GM21526 (cell line): ENCODE results near the gene RTL3.
"Not testable (repeated sequence)": the region's sequence is repeated elsewhere in the genome, so short reads cannot be mapped to it uniquely, and the experiment has no call there.

Experiments
- ATAC-seq: cut with Tn5 transposase; IDR thresholded peaks from one replicate; pipeline ENCODE4 v1.9.1; 2021; ENCODE audit warnings: moderate library complexity; ENCODE audit not compliant: unreplicated experiment, low FRiP score

Gene RTL3, protein sequence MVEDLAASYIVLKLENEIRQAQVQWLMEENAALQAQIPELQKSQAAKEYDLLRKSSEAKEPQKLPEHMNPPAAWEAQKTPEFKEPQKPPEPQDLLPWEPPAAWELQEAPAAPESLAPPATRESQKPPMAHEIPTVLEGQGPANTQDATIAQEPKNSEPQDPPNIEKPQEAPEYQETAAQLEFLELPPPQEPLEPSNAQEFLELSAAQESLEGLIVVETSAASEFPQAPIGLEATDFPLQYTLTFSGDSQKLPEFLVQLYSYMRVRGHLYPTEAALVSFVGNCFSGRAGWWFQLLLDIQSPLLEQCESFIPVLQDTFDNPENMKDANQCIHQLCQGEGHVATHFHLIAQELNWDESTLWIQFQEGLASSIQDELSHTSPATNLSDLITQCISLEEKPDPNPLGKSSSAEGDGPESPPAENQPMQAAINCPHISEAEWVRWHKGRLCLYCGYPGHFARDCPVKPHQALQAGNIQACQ

DNA sequence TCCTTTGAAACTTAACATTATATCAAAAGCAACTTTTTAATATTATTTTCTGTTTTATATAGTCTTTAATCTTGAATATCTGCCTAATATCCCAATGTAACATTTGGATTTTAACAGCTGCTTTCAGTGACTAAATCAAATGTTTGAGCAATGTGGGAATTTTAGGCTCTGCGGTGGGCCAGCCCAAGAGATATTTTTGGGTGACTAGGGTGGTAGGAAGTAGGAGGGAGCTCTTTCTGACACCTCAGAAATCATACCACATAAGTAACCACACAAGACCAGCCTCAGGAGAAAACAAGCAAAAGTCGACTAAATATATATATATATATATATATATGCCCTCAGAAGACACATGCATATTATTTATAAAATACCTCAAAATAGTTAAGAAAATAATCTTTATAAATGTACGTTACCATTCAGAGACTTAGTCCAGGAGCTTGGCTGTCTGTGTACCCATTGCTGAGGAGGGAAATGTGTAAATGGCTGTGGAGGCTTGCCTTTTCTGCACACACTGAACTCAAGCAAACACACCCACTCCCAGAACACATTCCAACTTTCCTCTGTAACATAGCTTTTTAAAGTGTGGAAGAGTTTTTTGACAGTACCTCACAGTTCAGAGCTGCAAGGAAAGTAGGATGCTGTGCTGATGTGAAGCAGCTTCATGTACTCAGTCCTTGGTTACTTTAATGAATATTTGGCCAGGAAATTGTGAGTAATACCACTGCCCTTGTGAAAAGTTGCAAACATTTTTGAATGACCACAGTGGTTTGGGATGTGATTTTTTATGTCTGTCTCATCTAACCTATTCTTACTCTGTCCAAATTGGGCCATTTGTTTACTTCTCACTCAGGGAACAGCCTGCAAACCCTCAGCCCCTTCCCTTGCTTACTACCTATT is at the start of gene RTL3:
TSS of gene RTL3 (minus strand) at position 484 of the 900 bp plus-strand sequence. CDS start 908 bp downstream, outside the sequence.
- no peak for ATAC-seq

DNA sequence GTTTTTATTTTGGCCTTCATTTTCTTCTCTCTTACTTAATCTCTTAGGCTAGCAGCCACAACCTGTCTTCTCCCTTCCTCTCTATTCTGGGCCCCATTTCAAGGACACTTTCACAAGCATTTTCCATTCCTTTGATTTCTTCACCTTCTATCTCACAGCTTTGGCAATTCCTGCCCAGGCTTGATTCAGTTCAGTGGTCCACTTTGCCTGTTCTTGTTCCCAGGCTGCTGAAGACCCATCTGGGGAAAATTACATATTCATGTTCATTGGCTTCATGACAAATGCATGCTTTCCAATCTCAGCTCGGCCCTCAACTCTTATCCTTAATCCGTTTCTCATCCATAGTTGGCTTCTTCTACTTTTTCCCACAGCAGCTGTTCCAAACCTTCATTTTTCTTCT is 49.7 kb upstream of the RTL3 start:
- no peak for ATAC-seq

DNA sequence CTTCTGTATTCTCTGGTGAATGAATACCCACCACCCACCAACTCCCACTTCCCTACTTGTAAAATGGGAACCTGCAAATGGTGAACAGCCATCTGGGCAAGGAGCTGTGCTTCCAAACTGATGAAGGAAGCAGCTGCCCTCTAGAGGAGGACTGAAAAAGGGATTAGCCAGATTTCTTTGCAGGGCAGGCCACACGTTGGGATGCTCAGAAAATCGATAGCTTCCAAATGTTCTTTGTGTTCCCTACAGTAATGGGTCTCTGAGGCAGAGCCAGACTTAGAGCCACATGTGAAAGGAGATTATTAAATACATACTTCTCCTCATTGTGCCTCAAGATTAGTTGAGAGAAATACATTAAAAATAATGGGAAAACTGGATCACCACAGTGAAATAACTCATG is 49.1 kb upstream of the RTL3 start:
- no peak for ATAC-seq

DNA sequence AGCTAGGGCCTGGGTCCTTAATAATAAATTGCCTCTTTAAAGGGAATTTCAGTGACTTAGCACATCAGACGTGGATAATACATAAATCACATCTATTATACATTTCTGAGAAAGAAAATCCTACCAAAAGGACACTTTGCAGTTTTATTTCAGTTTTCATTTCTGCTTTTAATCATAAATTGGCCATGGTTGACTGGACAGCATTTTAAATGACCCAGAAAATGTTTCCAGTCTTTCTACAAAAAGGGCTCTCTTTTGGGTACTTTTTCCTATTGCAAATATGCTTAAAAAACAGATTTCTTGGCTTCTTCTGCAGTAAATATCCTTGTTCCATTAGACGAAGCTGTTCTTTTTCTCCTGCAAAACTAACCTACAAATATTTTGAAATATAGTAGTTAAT is 46.9 kb upstream of the RTL3 start:
- no peak for ATAC-seq

DNA sequence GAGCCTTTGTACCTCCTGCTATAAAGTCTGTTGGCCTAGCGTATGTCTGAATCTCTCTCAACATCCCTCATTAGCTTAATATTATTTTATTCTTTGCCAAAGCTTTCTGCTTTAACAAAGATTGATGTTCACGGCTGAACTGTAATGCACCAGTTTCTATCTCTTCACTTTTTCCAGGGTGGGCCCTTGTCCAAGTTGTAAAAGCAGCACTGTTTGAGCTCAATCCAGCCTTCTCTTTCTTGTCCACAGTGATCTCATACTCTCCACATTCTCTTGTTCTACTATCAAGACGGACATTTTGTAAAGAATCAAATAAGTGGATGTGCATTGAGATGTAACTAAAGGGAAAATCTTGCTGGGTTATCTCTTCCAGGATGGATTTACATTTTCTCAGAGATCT is 34.4 kb upstream of the RTL3 start:
- ATAC-seq, result no peak

DNA sequence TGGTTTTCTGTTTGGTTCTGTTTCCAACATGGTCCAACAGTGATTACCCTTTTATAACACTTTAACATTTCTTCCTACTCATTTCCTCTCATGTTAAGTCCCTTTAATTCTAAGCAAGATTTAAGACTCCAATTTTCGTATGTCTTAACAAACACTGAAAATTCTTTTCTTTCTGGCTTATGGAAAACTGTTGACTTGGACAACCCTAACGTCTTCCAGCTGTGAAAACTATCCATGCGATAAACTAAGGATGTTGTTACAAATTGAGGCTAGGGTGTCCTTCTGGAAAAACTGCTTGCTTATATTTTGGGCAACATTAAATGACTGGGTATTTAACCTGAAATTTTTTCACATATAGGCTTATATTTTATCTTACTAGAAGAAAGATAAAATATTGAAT is 33.9 kb upstream of the RTL3 start:
- no peak for ATAC-seq

DNA sequence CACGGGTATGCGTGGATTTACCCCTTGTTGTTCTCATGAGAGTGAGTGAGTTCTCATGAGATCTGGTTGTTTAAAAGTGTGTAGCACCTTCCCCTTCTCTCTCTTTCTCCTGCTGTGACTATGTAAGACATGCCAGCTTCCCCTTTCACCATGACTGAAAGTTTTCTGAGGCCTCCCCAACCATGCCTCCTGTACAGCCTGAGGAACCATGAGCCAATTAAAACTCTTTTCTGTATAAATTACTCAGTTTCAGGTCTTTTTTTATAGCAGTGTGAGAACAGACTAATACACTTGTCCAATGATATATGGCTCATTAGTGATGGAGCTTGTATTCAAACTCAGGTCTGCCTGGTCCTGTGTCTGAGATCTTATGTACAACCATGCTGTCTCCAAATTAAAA is 28.5 kb upstream of the RTL3 start:
- peak; percentile 81 for ATAC-seq

DNA sequence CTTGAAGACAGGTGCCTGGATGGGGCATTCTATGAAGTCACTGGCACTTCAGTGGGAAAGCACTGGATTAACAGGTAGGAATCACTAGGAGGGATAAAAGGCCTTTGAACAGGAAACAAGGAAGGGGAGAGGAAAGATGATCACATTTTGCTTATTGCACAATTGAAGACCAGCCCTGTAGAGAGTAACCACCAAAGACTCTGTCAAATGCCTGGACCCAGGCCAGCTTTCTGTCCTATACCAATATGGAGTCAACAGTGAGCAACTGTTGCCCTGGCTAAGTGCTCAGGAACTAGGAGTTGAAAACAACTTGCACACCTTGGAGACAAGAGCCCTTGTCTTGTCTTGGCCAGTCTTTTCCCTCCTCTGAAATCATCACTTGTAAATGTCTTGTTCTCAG is 14.1 kb upstream of the RTL3 start:
- ATAC-seq, result no peak

DNA sequence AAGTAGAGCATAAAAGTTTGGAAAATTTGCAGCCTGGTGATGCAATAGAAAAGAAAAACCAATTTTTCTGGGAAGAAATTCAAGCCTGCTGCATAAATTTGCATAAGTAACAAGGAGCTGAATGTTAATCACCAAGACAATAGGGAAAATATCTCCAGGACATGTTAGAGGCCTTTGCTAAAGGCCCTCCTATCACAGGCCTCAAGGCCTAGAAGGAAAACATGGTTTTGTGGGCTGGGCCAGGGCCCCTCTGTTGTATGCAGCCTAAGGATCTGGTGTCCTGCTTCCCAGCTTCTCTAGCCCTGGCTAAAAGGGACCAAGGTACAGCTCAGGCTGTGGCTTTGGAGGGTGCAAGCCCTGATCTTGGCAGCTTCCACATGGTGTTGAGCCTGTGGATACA is 6.2 kb upstream of the RTL3 start:
- no peak for ATAC-seq

DNA sequence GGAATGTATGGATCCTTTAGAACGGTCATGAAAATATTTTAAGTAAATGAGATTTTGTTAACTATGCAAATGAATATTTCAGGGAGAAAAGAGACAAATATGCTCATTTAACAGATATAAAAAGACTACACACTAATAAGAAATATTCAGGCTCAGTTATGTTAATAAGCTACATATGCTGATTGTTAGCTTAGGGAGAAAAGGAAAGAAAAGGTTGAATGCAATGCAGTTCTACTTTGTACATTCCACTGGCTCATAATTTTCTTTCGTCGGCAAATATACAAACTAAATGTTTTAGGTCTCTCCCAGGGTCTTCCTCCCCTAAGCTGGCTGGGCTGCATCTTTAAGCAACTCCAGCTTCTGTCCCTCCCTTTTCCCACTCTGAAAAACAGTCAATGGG is 2.7 kb upstream of the RTL3 start:
- no peak for ATAC-seq

DNA sequence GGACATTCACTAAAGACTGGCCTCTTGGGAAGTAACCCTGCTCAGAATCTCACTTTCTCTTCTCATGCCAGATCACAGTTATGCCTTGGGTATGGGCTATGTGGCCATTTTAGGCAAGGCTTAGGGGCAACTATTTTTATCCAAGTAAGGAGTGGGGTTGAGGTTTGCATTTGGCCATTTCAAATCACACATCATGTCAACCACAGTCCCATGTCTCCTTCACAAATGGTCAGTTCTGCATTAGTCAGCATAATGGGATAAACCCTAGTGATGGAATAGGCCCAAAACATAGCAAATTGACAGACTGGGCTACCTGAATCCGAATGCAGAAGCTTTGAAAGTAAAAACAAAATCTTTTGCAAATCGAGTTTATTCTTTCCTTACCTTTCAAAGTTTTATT is 827 bp upstream of the RTL3 start:
- ATAC-seq, result no peak

DNA sequence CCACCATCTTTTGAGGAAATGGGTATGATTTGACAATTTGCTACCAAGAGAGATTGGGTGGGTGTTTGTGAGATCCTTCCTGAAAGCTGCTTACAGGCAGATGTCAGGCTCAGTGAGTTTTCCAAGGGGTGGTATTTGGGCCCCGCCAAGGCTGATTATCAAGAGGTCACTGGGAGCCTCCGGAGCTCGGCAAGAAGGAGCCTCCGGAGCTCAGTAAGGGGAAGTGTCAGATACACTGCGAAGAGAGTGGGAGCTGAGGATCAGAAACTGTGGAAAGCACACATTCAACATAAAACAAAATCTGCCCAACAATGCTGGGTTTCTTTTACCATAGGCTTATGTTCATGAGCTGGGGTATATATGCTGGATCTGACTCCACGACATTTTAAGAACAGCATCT is 714 bp downstream of the RTL3 start:
- no peak for ATAC-seq

DNA sequence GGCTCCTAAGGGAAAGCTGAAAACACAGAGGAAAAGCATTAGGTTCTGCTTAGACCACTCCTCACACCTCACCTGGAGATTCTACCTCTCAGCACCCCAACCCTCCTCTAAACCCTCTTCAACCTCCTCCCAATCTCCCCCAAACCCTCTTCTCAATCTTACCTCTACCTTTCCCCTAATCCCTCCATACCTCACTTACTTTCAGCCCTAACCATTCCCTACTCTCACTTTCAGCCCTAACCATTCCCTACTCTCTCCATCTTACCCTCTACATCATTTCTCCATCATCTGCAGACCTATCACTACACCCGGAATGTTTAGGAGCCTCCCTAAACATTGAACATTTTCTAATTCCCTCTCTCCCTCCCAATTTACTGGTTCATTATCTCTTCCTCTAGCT is 3.5 kb downstream of the RTL3 start:
- ATAC-seq, result no peak

DNA sequence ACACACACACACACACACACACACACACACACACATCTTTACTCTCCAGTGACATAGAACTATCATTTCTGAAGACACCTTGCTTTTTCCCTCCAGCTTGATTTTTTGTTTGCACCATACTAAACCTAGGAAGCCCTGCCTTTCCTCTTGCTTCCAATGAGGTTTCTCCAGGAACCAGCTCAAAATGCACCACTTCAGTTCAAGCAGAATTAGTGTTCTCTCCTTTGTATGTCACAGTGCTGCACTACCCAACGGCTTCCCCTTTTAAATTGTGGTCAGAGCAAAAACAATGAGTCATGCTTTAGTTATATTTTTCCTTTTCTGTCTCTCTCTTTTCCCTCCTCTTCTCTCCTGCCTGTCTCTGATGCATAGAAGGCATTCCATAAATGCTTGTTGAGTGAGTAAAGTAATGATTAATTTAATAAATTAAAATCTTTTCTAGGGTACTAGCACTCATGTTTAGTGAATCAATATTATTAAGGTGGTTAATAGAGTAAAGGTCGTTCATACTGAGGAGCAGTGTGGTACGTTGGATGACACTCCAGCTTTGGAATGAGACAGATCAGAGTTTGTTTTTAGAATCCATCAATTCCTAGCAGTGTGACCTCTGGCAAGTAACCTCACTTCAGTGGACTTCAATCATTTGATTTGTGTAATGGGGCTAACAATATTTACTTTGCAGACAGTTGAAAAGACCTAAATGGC is 5.9 kb downstream of the RTL3 start:
- ATAC-seq, result peak; percentile 39

DNA sequence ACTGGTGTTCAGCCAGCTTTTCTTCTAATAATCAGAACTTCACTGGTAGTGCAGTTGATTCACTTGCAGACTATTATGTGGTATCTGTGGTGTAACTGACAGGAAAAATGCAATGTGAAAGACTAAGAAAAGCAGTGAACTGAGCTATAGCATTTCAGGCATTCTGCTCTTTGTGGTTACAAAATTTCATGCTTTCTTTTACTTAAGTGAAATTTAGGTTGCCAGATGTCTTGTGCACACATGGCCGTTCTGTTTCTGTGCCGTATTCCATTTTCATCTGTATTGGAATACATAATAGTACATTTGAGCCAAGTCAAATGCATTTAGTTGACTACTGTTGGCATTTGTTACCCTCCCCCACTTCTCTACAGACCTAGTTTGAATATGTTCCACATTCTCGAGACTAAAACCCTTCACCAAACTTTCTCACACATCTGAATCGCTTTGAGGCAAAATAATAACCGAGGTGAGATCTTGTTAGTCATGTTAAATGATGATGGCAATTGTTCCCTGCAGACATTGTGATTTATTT is 8.2 kb downstream of the RTL3 start:
- ATAC-seq, result peak; percentile 88

DNA sequence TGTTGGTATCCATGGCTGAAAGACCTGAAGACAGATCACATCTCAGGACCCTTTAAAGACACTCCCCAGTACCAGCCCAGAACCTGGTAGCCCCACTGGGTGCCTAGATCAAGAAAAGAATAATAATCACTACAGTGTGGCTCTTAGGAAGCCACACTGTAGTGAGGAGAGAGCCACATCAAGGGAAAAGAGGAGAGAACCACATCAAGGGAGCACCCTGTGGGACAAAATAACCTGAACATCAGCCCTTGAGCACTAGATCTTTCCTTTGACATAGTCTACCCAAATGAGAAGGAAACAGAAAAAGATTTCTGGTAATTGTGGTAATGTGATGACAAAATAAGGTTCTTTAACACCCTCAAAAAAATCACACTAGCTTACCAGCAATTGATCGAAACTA is 15.3 kb downstream of the RTL3 start:
- no peak for ATAC-seq

DNA sequence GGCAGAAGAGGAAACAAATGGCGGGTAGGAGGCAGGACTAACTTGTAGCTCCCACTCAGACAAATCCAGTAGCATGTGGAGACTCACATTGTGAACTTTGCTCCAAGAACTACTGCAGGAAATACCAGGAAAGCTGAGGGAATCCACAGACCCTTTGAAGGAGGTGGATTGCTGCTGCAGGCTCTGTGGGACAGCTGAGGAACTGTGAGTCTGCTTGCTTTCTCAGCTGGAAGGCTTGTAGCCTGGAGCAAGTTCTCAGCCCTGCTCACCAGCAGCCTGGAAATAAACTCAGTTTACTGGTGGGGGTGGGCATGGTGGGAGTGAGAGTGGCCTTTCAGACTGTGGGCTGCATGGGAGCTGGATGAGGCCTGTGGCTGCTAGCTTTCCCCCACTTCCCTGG is 16.0 kb downstream of the RTL3 start:
- no peak for ATAC-seq

DNA sequence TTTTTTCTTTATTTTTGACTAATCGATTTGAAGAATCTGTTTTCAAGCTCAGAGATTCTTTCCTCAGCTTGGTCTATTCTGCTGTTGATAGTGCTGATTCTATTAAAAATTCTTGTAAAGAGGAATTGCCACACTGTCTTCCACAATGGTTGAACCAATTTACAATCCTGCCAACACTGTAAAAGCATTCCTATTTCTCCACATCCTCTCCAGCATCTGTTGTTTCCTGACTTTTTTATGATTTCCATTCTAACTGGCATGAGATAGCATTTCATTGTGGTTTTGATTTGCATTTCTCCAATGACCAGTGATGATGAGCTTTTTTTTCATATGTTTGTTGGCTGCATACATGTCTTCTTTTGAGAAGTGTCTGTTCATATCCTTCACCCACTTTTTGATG is 23.0 kb downstream of the RTL3 start:
- ATAC-seq, result not testable (repeated sequence)

DNA sequence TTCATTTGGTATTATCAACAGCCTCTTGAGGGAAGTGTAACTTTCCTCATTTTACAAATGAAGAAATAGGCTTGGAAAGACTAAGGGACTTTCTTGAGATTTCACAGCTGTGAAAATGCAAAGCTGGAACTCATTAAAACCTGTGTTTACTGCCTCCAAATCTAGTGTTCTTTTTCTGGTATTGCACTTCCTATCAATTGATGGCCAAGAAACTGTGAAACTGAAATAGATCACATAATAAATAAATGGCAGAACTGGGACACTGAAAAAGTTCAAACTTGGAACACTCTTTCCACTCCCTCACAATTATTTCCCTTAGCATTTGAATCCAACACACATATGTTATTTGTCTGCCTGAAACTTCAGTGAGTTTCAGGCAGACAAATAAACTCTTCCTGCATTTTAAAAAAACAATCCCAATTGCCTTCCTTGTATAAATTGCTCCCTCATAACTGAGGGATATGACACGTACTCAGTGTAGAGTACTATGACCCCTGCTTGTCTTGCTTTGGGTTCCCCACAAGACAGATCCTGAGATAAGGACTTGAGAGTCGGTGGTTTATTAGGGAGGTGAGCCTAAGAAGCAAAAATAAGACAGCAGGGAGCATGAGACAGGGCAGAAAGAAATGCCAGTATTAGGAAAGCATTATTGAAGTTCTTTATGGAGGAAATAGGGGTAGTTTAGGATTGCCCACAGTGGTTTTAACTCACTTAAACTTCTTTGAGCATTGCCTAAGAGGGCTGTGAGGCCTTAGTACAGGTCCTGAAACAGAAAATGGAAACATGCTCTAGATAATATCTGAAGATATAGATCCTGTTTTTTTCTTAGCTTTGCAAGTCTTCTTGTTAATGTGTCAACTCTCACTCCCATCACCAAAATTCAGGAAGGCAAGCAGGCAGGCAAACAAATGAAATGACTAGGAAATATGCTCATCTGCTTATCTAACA is 33.9 kb downstream of the RTL3 start:
- ATAC-seq, result no peak

DNA sequence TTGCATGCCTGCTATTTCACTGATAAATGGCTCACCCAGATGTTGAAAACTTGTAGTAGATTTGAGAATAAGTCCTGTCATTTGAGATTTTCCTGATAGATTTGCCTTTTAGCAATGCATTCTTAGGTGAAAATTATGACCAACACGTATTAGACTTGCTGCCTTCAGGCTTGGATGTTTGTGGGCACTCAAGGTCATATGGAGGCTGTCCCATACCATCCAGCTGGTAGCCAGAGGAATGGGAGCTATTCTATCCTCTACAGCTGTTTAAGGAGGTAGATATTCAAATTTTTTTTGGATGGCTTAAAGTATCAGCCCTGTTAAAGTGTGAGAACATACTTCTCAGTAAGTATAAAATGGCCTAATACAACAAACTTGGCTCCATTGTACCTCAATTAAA is 34.7 kb downstream of the RTL3 start:
- ATAC-seq, result no peak
